CD4-positive, alpha-beta T cell treated with Interleukin-15 for 4 hours (primary cell): ENCODE measurements around the gene TMEM187.

Source experiments
- DNase-seq: peaks from one replicate; pipeline ENCODE4 v3.0.0-alpha.2; 2020; ENCODE audit warnings: low spot score

The TMEM187 gene

GRCh38 chrX:154000051-154000450, 27.5 kb downstream of the TMEM187 start:
- DNase-seq: no peak

GRCh38 chrX:154002215-154002719, 29.7 kb downstream of the TMEM187 start:
- peak; percentile 61 for DNase-seq

GRCh38 chrX:154004315-154004714, 31.8 kb downstream of the TMEM187 start:
- DNase-seq: no peak

- DNase-seq: no peak
These were observed 34.4 kb downstream of the TMEM187 start for GRCh38 chrX:154006947-154007346.

GRCh38 chrX:154008521-154008920, 36.0 kb downstream of the TMEM187 start:
- no peak for DNase-seq

- DNase-seq: no peak
These were observed 38.0 kb downstream of the TMEM187 start for GRCh38 chrX:154010330-154011087.

GRCh38 chrX:154011376-154012335, 39.1 kb downstream of the TMEM187 start:
- DNase-seq: no peak

- DNase-seq: no peak
These were observed 39.9 kb downstream of the TMEM187 start for GRCh38 chrX:154012336-154012991.

- DNase-seq: no peak
These were observed 40.5 kb downstream of the TMEM187 start for GRCh38 chrX:154013001-154013421.

- peak; percentile 50 for DNase-seq
These were observed 41.2 kb downstream of the TMEM187 start for GRCh38 chrX:154013614-154014360.

- DNase-seq: no peak
These were observed 42.2 kb downstream of the TMEM187 start for GRCh38 chrX:154014429-154015380.

GRCh38 chrX:154015581-154016264, 43.2 kb downstream of the TMEM187 start:
- DNase-seq: no peak

GRCh38 chrX:154016366-154017076, 44.0 kb downstream of the TMEM187 start:
- DNase-seq: no peak

GRCh38 chrX:154017766-154018517, 45.4 kb downstream of the TMEM187 start:
- DNase-seq: no peak

GRCh38 chrX:154018518-154019060, 46.0 kb downstream of the TMEM187 start:
- no peak for DNase-seq

- no peak for DNase-seq
These were observed 46.6 kb downstream of the TMEM187 start for GRCh38 chrX:154019061-154019621.
